ENCODE measurements around the gene MTRF1. TPM values are rescaled to one million over a fixed set of nuclear protein-coding genes. Genes with fewer than 3 reads are reported as not detected.

The MTRF1 gene
- total RNA-seq, result 18.1 TPM

GRCh38 chr13:41263261-41263971 is at the start of gene MTRF1:
TSS of gene MTRF1 (minus strand) at chr13:41263576. CDS start at chr13:41260907, 2,669 bp downstream.

GRCh38 chr13:41310963-41311405 is 47.6 kb upstream of the MTRF1 start, which contains the start of gene NAA16:
TSS of gene NAA16 (plus strand) at chr13:41311267. CDS start at chr13:41311529, 262 bp downstream.

GRCh38 chr13:41193919-41194824 is 69.2 kb downstream of the MTRF1 start, which contains the start of gene KBTBD7:
TSS of gene KBTBD7 (minus strand) at chr13:41194569. CDS start at chr13:41194257, 312 bp downstream.

Other genes with a start within 250 kb of the MTRF1 start
- 58.3 TPM for gene ELF1, start 244.3 kb downstream of the MTRF1 start, total RNA-seq
- 19.6 TPM for gene WBP4, start 202.1 kb downstream of the MTRF1 start, total RNA-seq
- 32.2 TPM for gene KBTBD6, start 130.8 kb downstream of the MTRF1 start, total RNA-seq
- 31.4 TPM for gene KBTBD7, start 69.0 kb downstream of the MTRF1 start, total RNA-seq
- 69.1 TPM for gene NAA16, start 47.7 kb upstream of the MTRF1 start, total RNA-seq
- gene RGCC, start 194.0 kb upstream of the MTRF1 start, total RNA-seq, result 38.8 TPM